ENCODE data around the gene MLIP. TPM values are rescaled to one million over a fixed set of nuclear protein-coding genes. Genes with fewer than 3 reads are reported as not detected.

MLIP gene
- total and polyA plus RNA-seq, 7 experiments from 2014 or later = not detected

GRCh38 chr6:54135665-54136369, 24.6 kb downstream of the MLIP start:
- no peaks in the 10 kb centered on the region for H3K4me1 ChIP-seq (ENCODE audit: control insufficient read depth in 2 of 2, insufficient read depth in 2 of 2, low read length in 2 of 2)
- intact Hi-C loops (cut with micrococcal nuclease) = no loop called here
- no peaks in the 10 kb centered on the region for H3K27me3 Mint-ChIP-seq
- ATAC-seq (no peak), DNase-seq (no peak)
- no peaks in the 10 kb centered on the region for H3K27me3 ChIP-seq (ENCODE audit: control insufficient read depth in 2 of 2, insufficient read depth in 2 of 2, low read length in 2 of 2)
- no peaks in the 10 kb centered on the region for H3K36me3 ChIP-seq (ENCODE audit: control insufficient read depth in 2 of 3, insufficient read depth in 3 of 3, low read length in 3 of 3)
- no peak overlapping the region for H3K27ac Mint-ChIP-seq
- H3K27ac ChIP-seq (ENCODE audit: low read depth, low read length) = no peak overlapping the region
- ChIA-PET POLR2A (no interaction called here), CTCF (no interaction called here)
- no peaks in the 10 kb centered on the region for H3K36me3 Mint-ChIP-seq
- peaks cover 0 to 17% (median 2%) of the 10 kb centered on the region in 11 donors for H3K9me3 Mint-ChIP-seq
- H3K4me3 ChIP-seq (ENCODE audit: low read length) = no peak overlapping the region
- no peak overlapping the region for H3K4me3 Mint-ChIP-seq
- no peaks in the 10 kb centered on the region for H3K4me1 Mint-ChIP-seq
- H3K9me3 ChIP-seq (ENCODE audit: control insufficient read depth in 2 of 3, low read length in 3 of 3) = no peaks in the 10 kb centered on the region

- CTCF ChIA-PET = no interaction called here
- H3K27ac ChIP-seq (ENCODE audit: low read depth, low read length) = no peak overlapping the region
- no peaks in the 10 kb centered on the region for H3K36me3 ChIP-seq (ENCODE audit: control insufficient read depth in 2 of 3, insufficient read depth in 3 of 3, low read length in 3 of 3)
- no peaks in the 10 kb centered on the region for H3K27me3 ChIP-seq (ENCODE audit: control insufficient read depth in 2 of 2, insufficient read depth in 2 of 2, low read length in 2 of 2)
- H3K4me1 ChIP-seq (ENCODE audit: control insufficient read depth in 2 of 2, insufficient read depth in 2 of 2, low read length in 2 of 2) = no peaks in the 10 kb centered on the region
- Mint-ChIP-seq H3K36me3 (no peaks in the 10 kb centered on the region), H3K27ac (no peak overlapping the region), H3K4me3 (no peak overlapping the region), H3K27me3 (peaks cover 0 to 6% (median 0%) of the 10 kb centered on the region in 5 donors), H3K4me1 (no peaks in the 10 kb centered on the region), H3K9me3 (peaks cover 0 to 18% (median 2%) of the 10 kb centered on the region in 11 donors)
- POLR2A ChIA-PET = no interaction called here
- no peaks in the 10 kb centered on the region for H3K9me3 ChIP-seq (ENCODE audit: control insufficient read depth in 2 of 3, low read length in 3 of 3)
- intact Hi-C loops (cut with micrococcal nuclease) = no loop called here
- H3K4me3 ChIP-seq (ENCODE audit: low read length) = no peak overlapping the region
- ATAC-seq = no peak
- DNase-seq = no peak
These were observed 27.6 kb downstream of the MLIP start for GRCh38 chr6:54138795-54139194.

GRCh38 chr6:54140811-54141210, 29.6 kb downstream of the MLIP start:
- Mint-ChIP-seq H3K9me3 (peaks cover 0 to 18% (median 2%) of the 10 kb centered on the region in 11 donors), H3K4me3 (no peak overlapping the region), H3K27ac (no peak overlapping the region), H3K27me3 (peaks cover 0 to 6% (median 0%) of the 10 kb centered on the region in 5 donors), H3K36me3 (no peaks in the 10 kb centered on the region), H3K4me1 (no peaks in the 10 kb centered on the region)
- ATAC-seq (no peak), DNase-seq (no peak)
- H3K9me3 ChIP-seq (ENCODE audit: control insufficient read depth in 2 of 3, low read length in 3 of 3) = no peaks in the 10 kb centered on the region
- no peak overlapping the region for H3K4me3 ChIP-seq (ENCODE audit: low read length)
- CTCF ChIA-PET = no interaction called here
- H3K36me3 ChIP-seq (ENCODE audit: control insufficient read depth in 2 of 3, insufficient read depth in 3 of 3, low read length in 3 of 3) = no peaks in the 10 kb centered on the region
- POLR2A ChIA-PET = no interaction called here
- H3K27me3 ChIP-seq (ENCODE audit: control insufficient read depth in 2 of 2, insufficient read depth in 2 of 2, low read length in 2 of 2) = no peaks in the 10 kb centered on the region
- no peaks in the 10 kb centered on the region for H3K4me1 ChIP-seq (ENCODE audit: control insufficient read depth in 2 of 2, insufficient read depth in 2 of 2, low read length in 2 of 2)
- intact Hi-C loops (cut with micrococcal nuclease) = no loop called here
- no peak overlapping the region for H3K27ac ChIP-seq (ENCODE audit: low read depth, low read length)

- CTCF ChIA-PET = no interaction called here
- Mint-ChIP-seq H3K4me3 (no peak overlapping the region), H3K36me3 (no peaks in the 10 kb centered on the region)
These were observed 31.8 kb downstream of the MLIP start for GRCh38 chr6:54142889-54143519.

DNA sequence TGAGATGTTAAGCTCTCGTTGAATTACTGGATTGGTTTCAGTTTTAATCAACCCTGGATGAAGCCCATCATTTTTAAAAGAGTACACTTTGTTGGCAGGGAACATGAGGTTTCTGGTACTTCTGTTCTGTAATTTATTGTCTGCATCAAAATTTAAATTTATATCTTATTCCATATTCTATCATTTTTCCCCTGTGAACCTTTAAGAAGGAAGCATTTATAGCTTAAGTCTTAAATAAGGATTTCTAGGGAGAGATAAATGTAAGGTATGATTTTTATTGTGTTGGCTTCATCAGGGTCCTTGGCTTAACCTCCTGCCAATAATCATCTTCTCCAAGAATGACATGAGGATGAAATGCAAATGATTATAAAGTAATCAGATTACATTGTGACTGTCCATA, 40.6 kb downstream of the MLIP start:
- CTCF ChIA-PET = no interaction called here
- no peak for DNase-seq
- Mint-ChIP-seq H3K27ac (no peak overlapping the region), H3K36me3 (no peaks in the 10 kb centered on the region), H3K4me1 (no peaks in the 10 kb centered on the region), H3K27me3 (no peaks in the 10 kb centered on the region), H3K9me3 (no peaks in the 10 kb centered on the region), H3K4me3 (no peak overlapping the region)
- H3K4me3 ChIP-seq (ENCODE audit: low read length) = no peak overlapping the region
- no peak for ATAC-seq
- H3K9me3 ChIP-seq (ENCODE audit: control insufficient read depth in 2 of 3, low read length in 3 of 3) = no peaks in the 10 kb centered on the region
- H3K27ac ChIP-seq (ENCODE audit: low read depth, low read length) = no peak overlapping the region
- H3K27me3 ChIP-seq (ENCODE audit: control insufficient read depth in 2 of 2, insufficient read depth in 2 of 2, low read length in 2 of 2) = no peaks in the 10 kb centered on the region
- no peaks in the 10 kb centered on the region for H3K36me3 ChIP-seq (ENCODE audit: control insufficient read depth in 2 of 3, insufficient read depth in 3 of 3, low read length in 3 of 3)
- intact Hi-C loops (cut with micrococcal nuclease) = no loop called here
- no peaks in the 10 kb centered on the region for H3K4me1 ChIP-seq (ENCODE audit: control insufficient read depth in 2 of 2, insufficient read depth in 2 of 2, low read length in 2 of 2)
- POLR2A ChIA-PET = no interaction called here

More at GRCh38 chr6:54142889-54143519, 31.8 kb downstream of the MLIP start:
- peaks cover 0 to 2% (median 0%) of the 10 kb centered on the region in 7 donors for H3K4me1 Mint-ChIP-seq
- H3K9me3 ChIP-seq (ENCODE audit: control insufficient read depth in 2 of 3, low read length in 3 of 3) = no peaks in the 10 kb centered on the region
- H3K4me3 ChIP-seq (ENCODE audit: low read length) = no peak overlapping the region
- no peak overlapping the region for H3K27ac Mint-ChIP-seq
- no peaks in the 10 kb centered on the region for H3K36me3 ChIP-seq (ENCODE audit: control insufficient read depth in 2 of 3, insufficient read depth in 3 of 3, low read length in 3 of 3)
- no peaks in the 10 kb centered on the region for H3K27me3 ChIP-seq (ENCODE audit: control insufficient read depth in 2 of 2, insufficient read depth in 2 of 2, low read length in 2 of 2)
- no peak overlapping the region for H3K27ac ChIP-seq (ENCODE audit: low read depth, low read length)
- H3K9me3 Mint-ChIP-seq = peaks cover 0 to 6% (median 0%) of the 10 kb centered on the region in 11 donors
- intact Hi-C loops (cut with micrococcal nuclease) = no loop called here
- DNase-seq (no peak), ATAC-seq (no peak)
- H3K27me3 Mint-ChIP-seq = peaks cover 0 to 6% (median 0%) of the 10 kb centered on the region in 5 donors
- POLR2A ChIA-PET = no interaction called here
- H3K4me1 ChIP-seq (ENCODE audit: control insufficient read depth in 2 of 2, insufficient read depth in 2 of 2, low read length in 2 of 2) = no peaks in the 10 kb centered on the region

DNA sequence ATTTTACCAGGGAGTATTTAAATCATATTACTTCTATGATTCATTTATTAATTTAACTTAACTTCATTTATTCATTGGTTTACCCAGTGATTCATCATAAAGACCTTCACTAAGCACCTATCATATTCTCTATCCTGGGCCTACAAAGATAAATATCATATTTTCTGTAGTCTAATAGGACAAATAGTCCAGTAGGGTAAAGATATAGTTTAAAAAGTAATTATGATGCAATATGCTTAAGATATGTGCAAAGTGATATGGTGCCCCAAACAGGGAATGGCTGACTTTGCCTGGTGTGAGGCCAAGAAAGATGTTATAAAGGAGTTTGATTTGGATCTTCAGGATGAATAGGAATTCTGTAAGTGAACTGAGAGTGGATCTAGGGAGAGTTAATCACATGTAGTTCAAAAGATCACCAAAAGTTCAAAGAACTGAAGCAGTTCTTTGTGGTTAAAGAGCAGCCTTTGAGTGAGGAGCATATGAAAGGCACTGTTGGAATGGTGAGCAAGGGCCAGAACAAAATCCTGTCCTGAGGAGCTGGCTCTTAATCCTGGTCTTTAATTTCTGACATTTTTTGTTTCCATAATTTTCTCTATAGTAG, 45.5 kb downstream of the MLIP start:
- H3K36me3 ChIP-seq (ENCODE audit: control insufficient read depth in 2 of 3, insufficient read depth in 3 of 3, low read length in 3 of 3) = no peaks in the 10 kb centered on the region
- POLR2A ChIA-PET = no interaction called here
- H3K4me1 ChIP-seq (ENCODE audit: control insufficient read depth in 2 of 2, insufficient read depth in 2 of 2, low read length in 2 of 2) = no peaks in the 10 kb centered on the region
- H3K27ac Mint-ChIP-seq = no peak overlapping the region
- H3K9me3 Mint-ChIP-seq = peaks cover 0 to 3% (median 0%) of the 10 kb centered on the region in 11 donors
- intact Hi-C loops (cut with micrococcal nuclease) = no loop called here
- peaks cover 0 to 3% (median 0%) of the 10 kb centered on the region in 5 donors for H3K27me3 Mint-ChIP-seq
- CTCF ChIA-PET = no interaction called here
- no peaks in the 10 kb centered on the region for H3K27me3 ChIP-seq (ENCODE audit: control insufficient read depth in 2 of 2, insufficient read depth in 2 of 2, low read length in 2 of 2)
- no peaks in the 10 kb centered on the region for H3K36me3 Mint-ChIP-seq
- ATAC-seq = no peak
- no peaks in the 10 kb centered on the region for H3K9me3 ChIP-seq (ENCODE audit: control insufficient read depth in 2 of 3, low read length in 3 of 3)
- no peak overlapping the region for H3K4me3 Mint-ChIP-seq
- H3K4me1 Mint-ChIP-seq = no peaks in the 10 kb centered on the region
- H3K27ac ChIP-seq (ENCODE audit: low read depth, low read length) = no peak overlapping the region
- DNase-seq = no peak
- H3K4me3 ChIP-seq (ENCODE audit: low read length) = no peak overlapping the region

DNA sequence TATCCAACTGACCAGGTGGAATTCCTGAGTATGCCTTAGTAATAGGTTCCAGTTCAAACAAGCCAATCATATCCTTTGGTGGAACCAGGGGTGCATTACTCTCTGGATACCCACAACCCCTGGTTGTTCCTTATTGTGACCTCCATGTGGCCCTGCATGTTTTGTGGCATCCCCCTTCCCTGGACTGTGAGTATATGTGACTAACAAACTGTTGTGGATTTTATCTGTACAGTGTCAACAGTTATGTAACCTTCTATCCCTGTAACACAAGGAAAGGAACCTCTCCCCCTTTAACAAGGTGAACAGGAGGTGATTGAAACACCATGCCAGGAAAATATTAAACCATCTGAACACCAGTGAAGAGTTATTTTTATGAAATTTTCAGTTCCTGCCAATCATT, 46.2 kb downstream of the MLIP start:
- Histone ChIP-seq H3K27ac (ENCODE audit: low read depth, low read length) (no peak overlapping the region), H3K27me3 (ENCODE audit: control insufficient read depth in 2 of 2, insufficient read depth in 2 of 2, low read length in 2 of 2) (no peaks in the 10 kb centered on the region), H3K36me3 (ENCODE audit: control insufficient read depth in 2 of 3, insufficient read depth in 3 of 3, low read length in 3 of 3) (no peaks in the 10 kb centered on the region), H3K4me1 (ENCODE audit: control insufficient read depth in 2 of 2, insufficient read depth in 2 of 2, low read length in 2 of 2) (no peaks in the 10 kb centered on the region), H3K9me3 (ENCODE audit: control insufficient read depth in 2 of 3, low read length in 3 of 3) (no peaks in the 10 kb centered on the region), H3K4me3 (ENCODE audit: low read length) (no peak overlapping the region)
- POLR2A ChIA-PET = no interaction called here
- Mint-ChIP-seq H3K4me3 (no peak overlapping the region), H3K4me1 (no peaks in the 10 kb centered on the region), H3K36me3 (no peaks in the 10 kb centered on the region), H3K9me3 (peaks cover 0 to 3% (median 0%) of the 10 kb centered on the region in 11 donors), H3K27me3 (peaks cover 0 to 3% (median 0%) of the 10 kb centered on the region in 5 donors), H3K27ac (no peak overlapping the region)
- intact Hi-C loops (cut with micrococcal nuclease) = no loop called here
- ATAC-seq = no peak
- DNase-seq = no peak
- CTCF ChIA-PET = no interaction called here

Measured in naive thymus-derived CD4-positive, alpha-beta T cell (primary cell).